Liver (tissue), 9 donors: Measurements from ENCODE around the gene CEP85L. TPM values are rescaled to one million over a fixed set of nuclear protein-coding genes. Genes with fewer than 3 reads are reported as not detected.

ENCODE experiments used
- DNase-seq: peaks from one replicate; pipeline ENCODE4 v3.0.0-alpha.2; 2017; ENCODE audit warnings: low spot score
- H3K27ac ChIP-seq, 2 donors: one replicate each; pipeline ENCODE4 v1.7.0; 2013; ENCODE audit warnings: inconsistent platforms in 2 of 2, low read length in 2 of 2, control low read depth in 1 of 2, low read depth in 1 of 2, mild to moderate bottlenecking in 1 of 2
- H3K27me3 ChIP-seq, 4 donors: one replicate each; pipeline versions ENCODE4 v1.6.1 to v1.7.0; 2013; ENCODE audit warnings: low read length in 3 of 4, inconsistent platforms in 1 of 4, mild to moderate bottlenecking in 1 of 4, moderate library complexity in 1 of 4; ENCODE audit not compliant: control insufficient read depth in 4 of 4, insufficient read depth in 4 of 4
- H3K36me3 ChIP-seq, 4 donors: one replicate each; pipeline versions ENCODE4 v1.6.1 to v1.7.0; 2013; ENCODE audit warnings: low read length in 3 of 4, mild to moderate bottlenecking in 3 of 4, low read depth in 1 of 4, moderate library complexity in 1 of 4; ENCODE audit not compliant: control insufficient read depth in 4 of 4, insufficient read depth in 3 of 4
- H3K4me1 ChIP-seq, 4 donors: one replicate each; pipeline versions ENCODE4 v1.6.1 to v1.7.0; 2013; ENCODE audit warnings: low read length in 3 of 4, mild to moderate bottlenecking in 3 of 4, moderate library complexity in 1 of 4; ENCODE audit not compliant: control insufficient read depth in 4 of 4, insufficient read depth in 4 of 4
- H3K4me3 ChIP-seq, 3 donors: one replicate each; pipeline versions ENCODE4 v1.6.1 to v1.7.0; 2013; ENCODE audit warnings: low read length in 3 of 3, control low read depth in 1 of 3, low read depth in 1 of 3, mild to moderate bottlenecking in 1 of 3
- H3K9ac ChIP-seq, 2 donors: one replicate each; pipeline ENCODE4 v1.7.0; 2013; ENCODE audit warnings: low read length in 2 of 2, mild to moderate bottlenecking in 2 of 2, moderate library complexity in 2 of 2, control low read depth in 1 of 2, low read depth in 1 of 2
- H3K9me3 ChIP-seq, 4 donors: one replicate each; pipeline versions ENCODE4 v1.6.1 to v1.7.0; 2013; ENCODE audit warnings: low read length in 3 of 4; ENCODE audit not compliant: control insufficient read depth in 4 of 4
- ATF3 ChIP-seq: IDR thresholded peaks from 2 replicates; pipeline ENCODE4 v1.6.1; 2016; ENCODE audit warnings: antibody characterized with exemption
- CTCF ChIP-seq: fragments of 150-350 bp; IDR thresholded peaks from 2 replicates; pipeline ENCODE4 v1.5.1; 2017; ENCODE audit warnings: improper control_type of control experiment, low read depth, low read length; ENCODE audit not compliant: missing input control
- EGR1 ChIP-seq, 2 donors: IDR thresholded peaks; 2 replicates each; pipeline ENCODE4 v1.6.1; 2016 to 2018; ENCODE audit warnings: antibody characterized with exemption in 2 of 2, low read depth in 2 of 2
- FOXA1 ChIP-seq: IDR thresholded peaks from 2 replicates; pipeline ENCODE4 v1.6.1; 2016; ENCODE audit warnings: antibody characterized with exemption
- FOXA2 ChIP-seq: IDR thresholded peaks from 2 replicates; pipeline ENCODE4 v1.6.1; 2016; ENCODE audit warnings: antibody characterized with exemption
- GABPA ChIP-seq, 2 donors: IDR thresholded peaks in 1 of 2; conservative IDR thresholded peaks in 1 of 2; 2 replicates each; pipeline ENCODE4 v1.6.1; 2016; ENCODE audit warnings: antibody characterized with exemption in 2 of 2, mild to moderate bottlenecking in 1 of 2, moderate library complexity in 1 of 2
- HNF4A ChIP-seq, 2 donors: conservative IDR thresholded peaks; 2 replicates each; pipeline ENCODE4 v1.6.1; 2016; ENCODE audit warnings: antibody characterized with exemption in 2 of 2, mild to moderate bottlenecking in 2 of 2
- HNF4G ChIP-seq: IDR thresholded peaks from 2 replicates; pipeline ENCODE4 v1.6.1; 2016; ENCODE audit warnings: antibody characterized with exemption
- JUND ChIP-seq, 2 donors: IDR thresholded peaks; 2 replicates each; pipeline ENCODE4 v1.6.1; 2016; ENCODE audit warnings: antibody characterized with exemption in 2 of 2
- MAX ChIP-seq: IDR thresholded peaks from 2 replicates; pipeline ENCODE4 v1.6.1; 2016; ENCODE audit warnings: antibody characterized with exemption
- NR2F2 ChIP-seq: IDR thresholded peaks from 2 replicates; pipeline ENCODE4 v1.6.1; 2016; ENCODE audit warnings: antibody characterized with exemption
- RAD21 ChIP-seq, 2 donors: IDR thresholded peaks; 2 replicates each; pipeline ENCODE4 v1.6.1; 2016; ENCODE audit warnings: antibody characterized with exemption in 2 of 2, mild to moderate bottlenecking in 2 of 2
- REST ChIP-seq: IDR thresholded peaks from 2 replicates; pipeline ENCODE4 v1.6.1; 2016; ENCODE audit warnings: antibody characterized with exemption, mild to moderate bottlenecking
- RXRA ChIP-seq, 2 donors: IDR thresholded peaks; 2 replicates each; pipeline ENCODE4 v1.6.1; 2017 to 2018; ENCODE audit warnings: antibody characterized with exemption in 2 of 2, mild to moderate bottlenecking in 1 of 2
- TAF1 ChIP-seq: conservative IDR thresholded peaks from 2 replicates; pipeline ENCODE4 v1.6.1; 2016; ENCODE audit warnings: antibody characterized with exemption, mild to moderate bottlenecking
- YY1 ChIP-seq: IDR thresholded peaks from 2 replicates; pipeline ENCODE4 v1.6.1; 2016; ENCODE audit warnings: antibody characterized with exemption, mild to moderate bottlenecking
- ZBTB33 ChIP-seq: IDR thresholded peaks from 2 replicates; pipeline ENCODE4 v1.6.1; 2016; ENCODE audit warnings: antibody characterized with exemption
- WGBS: extraction: QIAGEN DNeasy Blood & Tissue Kit; methylation state at CpG from one replicate; pipeline ENCODE4 v1.1.7; 2013; 5-methylcytosine and 5-hydroxymethylcytosine counted together
- polyA plus RNA-seq, 2 donors: library from polyadenylated mRNA; stranded (reverse) in 1 of 2; unstranded in 1 of 2; fragments of 200-250 nt in 1 of 2; fragments of >200 nt in 1 of 2; fragmentation: Nextera tagmentation in 1 of 2; extraction: Ambion mirVana in 1 of 2; gene quantifications; one replicate each; pipeline versions ENCODE4 v1.2.1 to v1.2.3, GENCODE V29; 2013 to 2015
- total RNA-seq, 2 donors: library from RNA; depleted of rRNA; stranded (reverse); fragments of >200 nt; gene quantifications; one replicate each; pipeline ENCODE4 v1.2.3, GENCODE V29; 2014
- donor health status: healthy.
- donor health status: healthy.
- donor health status: healthy.
- donor health status: healthy.
- donor health status: healthy.

The CEP85L gene
- total and polyA plus RNA-seq, 4 donors: 0.40 to 6.4 (median 2.3) TPM

GRCh38 chr6:118536478-118536877, 114.9 kb downstream of the CEP85L start:
- H3K36me3 ChIP-seq: no peaks in the 10 kb centered on the region
- no peak overlapping the region for H3K27ac ChIP-seq
- no peaks in the 10 kb centered on the region for H3K4me1 ChIP-seq
- H3K4me3 ChIP-seq: no peak overlapping the region
- H3K27me3 ChIP-seq: no peaks in the 10 kb centered on the region
- TF ChIP-seq NR2F2 (no peak), FOXA1 (no peak), GABPA (IDR thresholded peaks at IDR 0.05 in 1 of 2, conservative IDR thresholded peaks at IDR 0.05 in 1 of 2) (no peak), ZBTB33 (no peak), HNF4A (conservative IDR thresholded peaks at IDR 0.05) (no peak), YY1 (no peak), JUND (IDR thresholded peaks at IDR 0.05) (no peak), FOXA2 (no peak), EGR1 (IDR thresholded peaks at IDR 0.05; ENCODE audit: low read depth in 2 of 2) (no peak), RXRA (IDR thresholded peaks at IDR 0.05) (no peak), CTCF (no peak), TAF1 (no peak), REST (no peak), ATF3 (no peak)
- WGBS: 91% methylated on average over 2 of the region's 2 CpGs
- no peak overlapping the region for H3K9ac ChIP-seq
- no peaks in the 10 kb centered on the region for H3K9me3 ChIP-seq
- no peak for DNase-seq

- DNase-seq: no peak
- H3K4me3 ChIP-seq: no peak overlapping the region
- H3K27me3 ChIP-seq: no peaks in the 10 kb centered on the region
- H3K4me1 ChIP-seq: no peaks in the 10 kb centered on the region
- 95% methylated on average over 6 of the region's 6 CpGs for WGBS
- H3K9ac ChIP-seq: no peak overlapping the region
- H3K27ac ChIP-seq: no peak overlapping the region
- no peaks in the 10 kb centered on the region for H3K36me3 ChIP-seq
- H3K9me3 ChIP-seq: peaks cover 0 to 2% (median 0%) of the 10 kb centered on the region in 4 donors
- TF ChIP-seq FOXA1: no peak
- TF ChIP-seq RAD21 (IDR thresholded peaks at IDR 0.05): no peak
- TF ChIP-seq FOXA2: no peak
- TF ChIP-seq MAX: no peak
- no peak for TF ChIP-seq RXRA (IDR thresholded peaks at IDR 0.05)
- TF ChIP-seq REST: no peak
- TF ChIP-seq HNF4G: no peak
- no peak for TF ChIP-seq CTCF
- no peak for TF ChIP-seq NR2F2
Observed at GRCh38 chr6:118535176-118535844, 116.1 kb downstream of the CEP85L start.
